OCI-LY3 (cell line): Measurements from ENCODE around the gene UGT1A3.

Experiments used
- EZH2phosphoT487 ChIP-seq: fragments of 200-600 bp; shearing (Covaris generic); IDR thresholded peaks from 2 replicates; pipeline ENCODE4 v1.6.1; 2018; ENCODE audit warnings: antibody characterized with exemption, mixed run types, low read depth
- TF ChIP-seq, protein P1 (sequence below): fragments of 200-600, 300-600 bp; sonication (generic); IDR thresholded peaks from 2 replicates; pipeline ENCODE4 v1.5.1; 2014; ENCODE audit warnings: antibody characterized with exemption, low read length, low read depth

DNA sequence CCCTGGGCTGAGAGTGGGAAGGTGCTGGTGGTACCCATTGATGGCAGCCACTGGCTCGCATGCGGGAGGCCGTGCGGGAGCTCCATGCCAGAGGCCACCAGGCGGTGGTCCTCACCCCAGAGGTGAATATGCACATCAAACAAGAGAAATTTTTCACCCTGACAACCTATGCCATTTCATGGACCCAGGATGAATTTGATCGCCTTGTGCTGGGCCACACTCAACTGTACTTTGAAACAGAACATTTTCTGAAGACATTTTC lies 18.4 kb downstream of the UGT1A3 start:
- TF ChIP-seq, protein P1, sequence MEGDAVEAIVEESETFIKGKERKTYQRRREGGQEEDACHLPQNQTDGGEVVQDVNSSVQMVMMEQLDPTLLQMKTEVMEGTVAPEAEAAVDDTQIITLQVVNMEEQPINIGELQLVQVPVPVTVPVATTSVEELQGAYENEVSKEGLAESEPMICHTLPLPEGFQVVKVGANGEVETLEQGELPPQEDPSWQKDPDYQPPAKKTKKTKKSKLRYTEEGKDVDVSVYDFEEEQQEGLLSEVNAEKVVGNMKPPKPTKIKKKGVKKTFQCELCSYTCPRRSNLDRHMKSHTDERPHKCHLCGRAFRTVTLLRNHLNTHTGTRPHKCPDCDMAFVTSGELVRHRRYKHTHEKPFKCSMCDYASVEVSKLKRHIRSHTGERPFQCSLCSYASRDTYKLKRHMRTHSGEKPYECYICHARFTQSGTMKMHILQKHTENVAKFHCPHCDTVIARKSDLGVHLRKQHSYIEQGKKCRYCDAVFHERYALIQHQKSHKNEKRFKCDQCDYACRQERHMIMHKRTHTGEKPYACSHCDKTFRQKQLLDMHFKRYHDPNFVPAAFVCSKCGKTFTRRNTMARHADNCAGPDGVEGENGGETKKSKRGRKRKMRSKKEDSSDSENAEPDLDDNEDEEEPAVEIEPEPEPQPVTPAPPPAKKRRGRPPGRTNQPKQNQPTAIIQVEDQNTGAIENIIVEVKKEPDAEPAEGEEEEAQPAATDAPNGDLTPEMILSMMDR: no peak
- TF ChIP-seq EZH2phosphoT487: no peak
